ENCODE measurements around the gene SNRNP25.

The SNRNP25 gene

DNA sequence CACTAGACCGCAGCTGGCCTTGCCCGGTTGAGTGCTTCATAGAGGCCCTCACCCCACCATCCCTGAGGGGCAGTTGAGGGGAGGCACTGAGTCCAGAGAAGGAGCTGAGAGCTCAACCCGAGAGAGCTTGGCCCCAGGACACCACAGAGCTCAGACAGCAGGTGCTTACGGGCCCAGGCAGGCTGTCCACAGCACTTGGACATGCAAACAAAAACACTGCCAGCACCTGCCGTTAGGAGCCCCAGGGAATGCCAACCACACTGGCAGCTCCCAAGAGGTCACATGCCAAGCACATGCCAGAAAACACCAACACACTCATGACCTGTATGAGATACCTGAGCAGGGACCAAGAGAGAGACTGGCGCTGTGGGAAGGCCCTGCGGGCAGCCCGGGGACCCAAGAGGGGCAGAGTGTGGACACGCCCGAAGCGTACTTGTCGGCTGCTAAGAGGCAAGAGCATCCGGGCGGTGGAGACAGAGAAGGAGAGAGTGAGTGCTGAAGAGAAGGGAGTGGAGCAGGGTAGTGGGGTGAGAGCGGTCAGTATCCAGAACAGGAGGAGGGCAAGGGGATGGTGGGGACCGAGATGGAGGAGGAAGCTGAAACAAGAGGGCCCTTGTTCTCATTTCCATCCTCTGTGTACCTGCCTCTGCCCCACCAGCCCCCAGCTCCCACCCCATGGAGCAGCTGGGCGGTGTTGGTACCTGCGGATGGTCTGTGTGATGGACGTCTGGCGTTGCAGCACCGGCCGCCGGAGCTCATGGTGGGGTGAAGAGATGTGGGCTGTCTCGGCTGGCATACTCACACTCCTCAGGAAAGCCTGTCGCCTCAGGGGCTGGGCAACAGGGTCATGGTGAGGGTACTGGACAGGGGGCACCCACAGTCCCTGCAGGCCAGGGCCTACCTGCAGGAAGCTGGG is 10.6 kb downstream of the SNRNP25 start:
- DNase-seq: peak; percentile 39

DNA sequence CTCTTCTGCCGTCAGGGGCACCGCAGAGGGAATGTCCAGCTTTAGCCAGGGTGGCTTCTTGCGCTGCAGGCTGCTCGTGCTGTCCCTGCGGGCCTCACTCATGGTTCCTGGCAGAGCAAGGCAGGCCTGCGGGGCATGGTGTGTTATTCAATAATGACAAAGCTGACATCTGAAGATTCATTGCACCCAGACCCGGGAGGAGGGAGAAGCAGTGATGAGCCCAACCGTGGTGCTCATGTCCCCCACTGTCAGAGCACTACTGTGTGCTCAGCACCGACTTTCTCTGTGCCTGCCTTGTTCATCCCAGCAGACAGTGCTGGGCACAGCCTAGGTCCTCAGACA is 11.3 kb downstream of the SNRNP25 start:
- DNase-seq: no peak

DNA sequence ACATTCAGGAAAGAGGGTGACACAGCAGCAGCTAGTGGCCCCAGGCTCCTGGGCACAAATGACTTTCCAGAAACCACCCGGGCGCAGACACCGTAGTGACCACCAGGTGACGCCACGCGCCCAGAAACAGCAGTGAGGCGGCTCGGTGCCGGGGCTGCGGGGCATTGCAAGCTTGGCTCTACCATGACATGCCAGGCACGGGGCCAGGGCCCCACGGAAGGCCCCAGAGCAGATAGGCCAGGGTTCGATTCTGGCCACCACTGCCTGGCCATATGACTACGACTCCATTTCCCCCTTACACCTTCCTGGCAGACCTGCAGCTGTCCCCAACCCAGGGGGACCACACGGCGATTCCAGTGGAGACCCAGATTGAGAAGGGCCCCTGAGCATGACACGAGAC is 12.1 kb downstream of the SNRNP25 start:
- DNase-seq: peak; percentile 29

DNA sequence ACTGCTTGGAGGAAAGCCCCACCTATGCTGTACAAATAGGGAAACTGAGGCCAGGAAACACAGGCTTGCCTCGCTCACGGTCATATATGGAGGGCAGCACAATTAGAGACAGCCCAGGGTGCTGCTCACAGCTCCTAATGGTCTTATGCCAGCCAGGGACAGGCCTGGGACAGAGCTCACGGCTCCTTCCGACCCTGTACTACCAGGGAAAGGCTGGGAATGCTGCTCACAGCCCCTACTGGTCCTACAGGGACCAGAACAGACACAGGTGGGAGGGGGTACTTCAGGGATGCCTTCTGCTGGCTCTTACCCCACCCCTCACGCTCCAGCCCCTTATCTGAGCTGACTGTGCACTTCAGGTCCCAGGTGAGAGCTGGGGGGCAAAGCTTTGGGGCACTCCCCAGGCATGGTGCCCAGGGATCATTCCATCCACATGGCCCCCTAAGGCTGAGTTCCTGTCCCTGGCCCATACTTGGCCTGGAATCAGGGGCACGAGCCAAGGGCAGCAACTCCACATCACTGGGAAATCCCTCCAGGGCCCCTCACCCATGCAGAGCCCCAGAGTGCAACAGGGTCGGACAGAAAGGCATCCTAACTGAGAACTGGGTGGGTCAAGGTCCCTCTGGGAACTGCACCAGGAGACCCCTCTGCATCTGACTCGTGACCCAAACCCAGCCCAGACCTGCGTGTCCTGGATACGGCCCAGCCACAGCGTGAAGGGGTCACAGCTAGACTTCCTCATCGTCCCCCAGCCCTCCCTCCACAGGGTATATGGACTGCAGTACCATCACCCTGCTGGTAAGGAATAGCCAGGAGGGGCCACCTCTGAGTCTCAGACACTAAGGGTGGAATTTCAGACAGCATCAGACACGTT is 12.9 kb downstream of the SNRNP25 start:
- DNase-seq: no peak

DNA sequence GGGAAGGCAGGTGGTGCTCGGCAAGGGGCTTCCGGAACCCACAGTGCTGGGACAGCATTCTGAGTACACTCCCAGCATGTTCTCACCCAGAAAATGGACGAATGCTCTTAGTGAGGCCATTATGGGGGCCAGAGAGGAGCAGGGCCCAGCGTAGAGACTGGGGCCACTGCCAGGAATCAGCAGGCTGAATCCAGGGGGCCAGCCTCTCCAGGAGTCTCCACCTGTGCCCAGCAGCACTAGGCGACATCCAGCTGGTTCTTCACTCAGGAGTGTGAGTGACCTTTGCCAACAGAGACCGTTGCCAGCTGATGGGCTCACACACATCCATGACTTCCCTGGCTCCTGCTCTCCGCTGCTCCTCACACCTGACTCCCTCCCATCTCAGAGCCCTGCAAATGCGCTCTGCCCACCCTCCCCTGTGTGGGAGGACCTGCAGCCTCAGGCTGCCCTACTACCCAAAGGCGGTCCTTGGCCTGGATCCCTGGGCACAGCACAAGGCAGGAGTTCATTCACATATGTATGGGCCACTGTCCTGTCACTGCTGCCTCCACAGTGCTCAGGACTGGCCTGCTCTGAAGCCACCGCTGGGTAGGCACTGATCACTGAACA is 13.7 kb downstream of the SNRNP25 start:
- DNase-seq: peak; percentile 30

DNA sequence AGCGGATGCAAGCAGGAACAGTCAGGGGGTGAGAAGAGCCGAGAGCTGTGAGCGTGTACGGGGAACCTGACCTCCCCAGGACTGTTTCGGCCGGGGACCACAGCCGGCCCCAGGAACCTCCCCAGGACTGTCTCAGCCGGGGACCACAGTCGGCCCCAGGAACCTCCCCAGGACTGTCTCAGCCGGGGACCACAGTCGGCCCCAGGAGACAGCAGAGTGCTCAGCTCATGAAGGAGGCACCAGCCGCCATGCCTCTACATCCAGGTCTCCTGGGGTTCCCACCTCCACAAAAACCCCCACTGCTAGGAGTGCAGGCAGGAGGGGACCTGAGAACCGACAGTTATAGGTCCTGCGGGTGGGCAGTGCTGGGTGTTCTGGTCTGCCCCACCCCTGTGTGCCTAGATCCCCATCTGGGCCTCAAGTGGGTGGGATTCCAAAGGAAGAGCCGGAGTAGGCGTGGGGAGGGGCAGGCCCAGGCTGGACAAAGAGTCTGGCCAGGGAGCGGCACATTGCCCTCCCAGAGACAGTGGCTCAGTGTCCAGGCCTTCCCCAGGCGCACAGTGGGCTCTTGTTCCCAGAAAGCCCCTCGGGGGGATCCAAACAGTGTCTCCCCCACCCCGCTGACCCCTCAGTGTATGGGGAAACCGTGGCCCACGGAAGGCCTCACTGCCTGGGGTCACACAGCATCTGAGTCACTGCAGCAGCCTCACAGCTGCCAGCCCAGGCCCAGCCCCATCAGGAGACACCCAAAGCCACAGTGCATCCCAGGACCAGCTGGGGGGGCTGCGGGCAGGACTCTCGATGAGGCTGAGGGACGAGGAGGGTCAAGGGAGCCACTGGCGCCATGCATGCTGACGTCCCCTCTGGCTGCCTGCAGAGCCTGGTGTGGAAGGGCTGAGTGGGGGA is 14.5 kb downstream of the SNRNP25 start:
- no peak for DNase-seq

DNA sequence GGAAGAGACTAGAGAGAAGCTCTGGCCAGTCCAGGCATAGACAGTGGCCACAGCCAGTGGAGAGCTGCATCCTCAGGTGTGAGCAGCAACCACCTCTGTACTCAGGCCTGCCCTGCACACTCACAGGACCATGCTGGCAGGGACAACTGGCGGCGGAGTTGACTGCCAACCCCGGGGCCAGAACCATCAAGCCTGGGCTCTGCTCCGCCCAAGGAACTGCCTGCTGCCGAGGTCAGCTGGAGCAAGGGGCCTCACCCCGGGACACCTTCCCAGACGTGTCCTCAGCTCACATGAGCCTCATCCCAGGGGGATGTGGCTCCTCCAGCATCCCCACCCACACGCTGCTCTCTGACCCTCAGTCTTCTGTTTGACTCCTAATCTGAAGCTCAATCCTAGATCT is 15.6 kb downstream of the SNRNP25 start:
- no peak for DNase-seq

DNA sequence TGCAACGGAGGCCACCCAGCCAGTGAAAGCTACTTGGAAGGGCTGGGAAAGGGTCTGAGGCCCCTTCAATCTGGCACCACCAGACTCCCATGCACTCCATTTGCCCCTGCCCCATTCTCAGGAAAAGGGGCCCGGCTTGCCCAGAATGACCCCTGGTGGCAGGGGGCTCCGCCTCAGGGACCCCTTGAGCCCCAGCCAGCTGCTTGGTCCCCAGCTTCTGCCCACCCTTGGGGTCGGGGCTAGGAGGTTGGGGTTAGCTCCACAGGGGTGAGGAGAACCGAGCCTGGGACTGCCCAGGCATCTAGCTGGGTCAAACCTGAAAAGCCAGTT is 17.5 kb downstream of the SNRNP25 start:
- no peak for DNase-seq

DNA sequence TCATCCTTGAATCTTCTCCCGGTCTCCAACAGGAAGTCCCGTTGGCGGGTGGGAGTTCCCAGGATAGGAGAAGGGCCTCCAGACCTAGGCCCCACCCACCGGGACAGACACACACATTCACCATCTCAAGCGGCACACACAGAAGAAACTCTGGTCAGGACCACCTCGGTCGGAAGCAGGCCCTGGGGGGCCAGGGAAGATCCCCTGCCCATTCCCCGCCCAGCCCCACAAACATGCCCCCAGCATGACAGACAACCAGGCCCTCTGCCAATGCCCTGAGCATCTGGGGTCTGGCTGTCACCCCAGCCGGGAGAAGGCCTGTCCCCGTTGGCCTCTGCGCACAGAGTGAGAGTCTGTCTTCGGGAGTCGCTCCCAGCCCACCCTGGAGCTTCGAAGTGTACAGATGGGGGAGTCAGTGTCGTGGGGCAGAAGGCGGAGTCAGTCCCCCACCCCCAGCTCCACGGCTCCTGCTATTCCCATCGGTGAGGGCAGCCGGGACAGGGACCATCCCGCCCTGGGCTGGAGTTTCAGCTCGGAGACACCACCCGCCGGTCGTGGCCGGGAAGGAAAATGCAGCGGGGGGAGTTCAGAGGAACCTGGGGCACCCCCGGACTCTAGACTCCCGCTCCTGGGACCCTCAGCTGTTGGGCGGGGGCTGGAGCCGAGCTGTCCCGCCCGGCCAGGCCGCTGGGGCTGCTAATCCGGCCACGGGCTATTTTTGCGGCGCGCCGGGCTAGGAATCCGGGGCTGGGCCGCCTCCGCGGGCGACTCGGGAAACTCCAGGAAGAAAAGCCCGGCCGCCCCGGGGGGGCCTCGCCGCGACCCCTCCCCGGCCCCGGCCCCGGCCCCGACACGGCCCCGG is 18.1 kb downstream of the SNRNP25 start:
- no peak for DNase-seq

DNA sequence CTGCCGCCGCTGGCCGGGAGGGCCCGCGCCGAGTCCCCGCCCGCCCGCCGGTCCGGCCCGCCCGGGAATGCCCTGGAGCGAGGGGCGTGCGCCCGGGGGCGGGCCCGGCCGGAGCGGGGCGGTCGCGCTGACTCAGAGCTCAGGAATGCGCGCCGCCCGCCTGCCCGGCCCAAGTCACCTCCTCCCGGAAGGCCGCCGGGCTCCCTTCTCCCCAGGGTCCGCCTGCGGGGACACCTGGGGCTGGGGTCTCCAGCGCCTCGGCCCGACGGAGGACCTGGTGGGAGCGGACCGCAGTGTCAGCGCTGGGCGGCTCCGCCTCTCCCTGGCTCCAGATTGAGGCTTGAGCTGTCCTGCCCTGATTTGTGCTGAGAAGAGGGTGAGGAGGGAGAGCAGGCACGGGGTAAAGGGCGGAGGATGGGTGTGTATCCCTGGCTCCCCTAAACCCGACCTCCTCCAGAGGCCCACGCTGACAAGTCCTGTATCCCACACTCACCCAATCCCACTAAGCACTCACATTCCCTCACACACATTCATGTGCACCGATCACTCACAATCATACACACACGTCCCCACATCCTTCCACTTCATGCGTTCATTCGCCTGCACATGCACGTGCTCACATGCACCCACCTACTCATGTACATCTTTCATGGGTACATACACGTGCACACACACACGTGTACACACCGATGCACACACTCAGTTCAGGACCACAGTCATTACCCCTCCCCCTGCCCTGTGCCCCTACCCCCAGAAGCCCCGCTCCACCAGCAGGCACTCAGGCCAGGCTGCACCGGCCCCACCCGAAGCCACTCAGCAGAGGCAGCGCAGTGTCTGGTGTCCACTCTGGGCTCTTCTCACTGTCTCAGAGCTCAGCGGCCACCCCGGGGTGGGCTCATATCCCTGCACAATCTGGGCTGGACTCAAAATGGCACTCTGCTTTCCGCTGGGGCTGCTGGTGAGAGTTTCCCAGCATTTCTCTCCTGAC is 19.2 kb downstream of the SNRNP25 start, which contains the start of gene RHBDF1:
Gene RHBDF1 (minus strand): TSS at position 71 of the 988 bp plus-strand sequence. CDS start 7,616 bp downstream, outside the sequence.
- no peak for DNase-seq

DNA sequence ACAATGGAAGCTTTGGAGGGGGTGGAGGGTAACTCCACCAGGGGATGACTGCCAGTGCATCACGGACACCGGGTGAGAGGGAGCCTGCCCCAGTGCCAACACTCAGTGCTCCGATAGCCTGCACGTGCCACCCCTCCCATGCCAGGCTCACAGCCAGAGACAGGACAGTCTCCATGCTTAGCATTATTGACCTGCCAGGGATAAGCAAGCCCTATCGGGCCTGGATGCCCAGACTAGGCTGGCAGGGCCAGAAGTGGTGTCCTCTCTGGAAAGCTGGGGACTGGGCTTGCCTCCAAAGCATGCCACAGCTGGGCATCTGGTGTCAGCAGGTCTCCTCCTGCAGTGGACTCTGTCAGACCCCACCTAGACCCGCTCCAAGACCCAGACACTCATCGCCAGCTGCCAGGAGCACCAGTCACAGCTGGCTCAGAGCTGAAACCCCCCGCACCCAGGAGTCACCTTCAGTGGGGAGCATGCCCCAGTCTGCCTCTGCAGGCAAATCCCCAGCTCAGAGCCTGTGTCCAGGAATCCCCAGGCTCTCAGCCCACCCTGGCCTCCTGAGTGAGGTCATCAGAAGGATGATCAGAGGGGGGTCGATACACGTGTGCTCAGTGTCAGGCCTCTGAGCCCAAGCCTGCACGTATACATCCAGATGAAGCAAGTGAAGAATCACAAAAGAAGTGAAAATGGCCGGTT is 20.6 kb downstream of the SNRNP25 start:
- DNase-seq: no peak

DNA sequence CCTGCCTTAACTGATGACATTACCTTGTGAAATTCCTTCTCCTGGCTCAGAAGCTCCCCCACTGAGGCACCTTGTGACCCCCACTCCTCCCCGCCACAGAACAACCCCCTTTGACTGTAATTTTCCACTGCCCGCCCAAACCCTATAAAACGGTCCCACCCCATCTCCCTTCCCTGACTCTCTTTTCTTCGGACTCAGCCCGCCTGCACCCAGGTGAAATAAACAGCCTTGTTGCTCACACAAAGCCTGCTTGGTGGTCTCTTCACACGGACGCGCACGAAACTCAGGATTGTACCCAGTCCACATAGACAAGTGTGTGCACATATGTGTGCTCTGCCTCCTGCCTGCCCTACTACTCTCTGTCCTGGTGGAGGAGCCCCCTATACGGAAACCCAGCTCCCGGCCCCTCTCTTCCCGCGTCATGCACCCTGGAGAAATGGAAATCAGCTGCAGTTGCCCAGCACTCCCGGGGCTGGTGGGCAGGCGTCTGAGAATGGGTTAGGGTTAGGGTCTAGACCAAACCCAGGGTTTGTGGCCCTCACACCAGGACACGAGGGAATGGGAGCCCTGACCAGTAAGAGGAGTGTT is 21.2 kb downstream of the SNRNP25 start:
- no peak for DNase-seq

DNA sequence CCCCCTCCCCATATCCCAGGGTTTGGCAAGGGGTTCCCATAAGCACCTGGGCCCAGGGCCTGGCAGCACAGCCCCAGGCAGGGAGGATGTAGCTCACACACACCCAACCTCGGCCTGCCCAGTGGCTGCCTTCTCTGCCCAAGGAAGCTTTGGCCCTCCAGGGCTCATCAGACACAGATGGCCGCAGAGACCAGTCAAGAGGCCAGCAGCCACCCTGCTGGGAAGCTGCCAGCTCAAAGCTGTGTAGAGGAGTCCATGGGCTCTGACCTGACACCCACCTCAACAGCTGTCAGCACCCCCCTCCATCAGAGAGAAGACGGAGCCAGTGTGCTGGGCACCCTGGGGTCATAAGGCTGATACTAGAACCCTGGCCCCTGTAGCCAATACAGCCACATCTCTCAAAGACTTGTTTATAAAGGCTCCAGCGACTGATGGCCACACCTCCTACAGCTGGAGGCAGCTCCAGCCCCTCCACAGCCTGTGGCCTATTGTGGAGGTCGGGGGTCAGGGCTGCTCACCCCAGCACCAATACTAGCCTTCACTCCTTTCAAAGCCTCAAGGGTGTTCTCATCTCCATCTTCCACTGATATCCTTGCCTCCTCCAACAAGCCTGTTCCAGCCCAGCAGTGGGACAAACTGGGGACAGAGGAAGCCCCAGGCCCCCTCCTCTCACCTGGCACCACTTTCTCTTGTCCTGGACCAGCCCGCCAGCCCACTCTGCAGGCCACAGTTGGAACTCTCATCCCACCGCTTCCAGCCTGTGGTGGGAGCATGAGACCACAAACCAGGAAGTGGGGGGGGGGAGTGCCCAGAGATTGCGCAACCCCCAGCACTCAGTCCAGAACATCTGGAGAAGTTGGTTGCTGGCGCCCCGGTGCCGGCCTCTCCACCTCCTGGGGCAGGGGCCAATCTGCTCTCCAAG is 22.2 kb downstream of the SNRNP25 start:
- no peak for DNase-seq

DNA sequence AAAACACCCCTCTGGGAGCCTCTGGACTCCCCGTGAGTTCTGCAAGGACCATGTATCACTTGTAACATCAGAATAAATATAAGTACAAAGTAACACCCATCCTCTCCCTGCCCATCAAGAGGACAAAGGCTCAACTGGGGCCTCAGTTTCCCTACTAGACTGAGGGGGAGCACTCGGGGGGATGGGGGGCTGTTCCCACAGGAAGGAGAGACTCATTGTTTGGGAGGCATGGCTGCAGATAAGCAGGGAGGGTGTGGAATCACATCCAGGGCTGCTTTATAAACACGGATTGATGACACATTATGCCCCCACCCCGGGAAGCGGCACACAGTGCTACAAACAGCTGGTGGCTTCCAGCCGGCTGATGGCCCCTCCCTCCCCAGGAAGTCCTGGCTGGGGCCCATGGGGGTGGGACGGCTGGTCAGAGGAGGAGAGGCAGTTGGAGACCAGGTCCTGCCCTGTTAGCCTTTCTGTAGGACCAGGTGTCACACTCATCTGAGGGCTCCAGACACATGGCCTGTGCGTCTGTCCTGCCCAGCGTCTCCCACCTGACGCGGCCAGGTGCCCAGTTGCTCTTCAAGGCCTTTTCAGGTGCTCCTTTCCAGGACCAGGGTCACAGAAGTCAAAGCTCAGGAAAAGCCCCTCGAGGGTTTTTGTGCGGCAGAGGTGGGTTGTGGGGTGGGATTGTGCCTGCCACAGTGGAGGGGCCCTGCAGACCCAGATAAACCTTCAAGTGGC is 23.1 kb downstream of the SNRNP25 start:
- DNase-seq: no peak

DNA sequence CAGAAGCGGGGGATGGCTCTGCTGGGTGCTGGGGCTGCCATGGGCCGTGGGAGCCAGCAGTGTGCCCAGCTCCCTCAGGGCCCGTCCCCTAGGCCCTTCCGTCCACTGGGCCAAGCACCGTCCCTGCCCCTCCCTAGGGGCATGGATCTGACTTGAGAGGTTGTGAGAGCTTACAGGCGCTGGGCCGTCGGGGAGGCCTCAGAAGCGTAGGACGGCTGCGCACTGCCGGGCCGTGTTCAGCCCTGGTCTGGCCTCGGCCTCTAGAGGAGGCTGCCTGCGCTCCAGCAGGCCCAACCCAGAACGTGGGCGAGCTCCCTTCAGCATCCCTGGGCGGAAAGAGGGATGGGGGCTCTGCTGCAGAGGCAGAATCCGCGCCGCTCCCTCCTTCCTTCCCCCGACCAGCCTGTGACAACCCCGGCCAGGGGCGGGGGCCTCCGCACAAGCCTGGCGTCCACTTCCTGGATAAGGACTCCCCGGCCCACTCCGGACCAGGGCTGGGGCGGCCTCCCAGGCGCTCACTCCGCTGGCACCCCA is 23.7 kb downstream of the SNRNP25 start:
- no peak for DNase-seq

DNA sequence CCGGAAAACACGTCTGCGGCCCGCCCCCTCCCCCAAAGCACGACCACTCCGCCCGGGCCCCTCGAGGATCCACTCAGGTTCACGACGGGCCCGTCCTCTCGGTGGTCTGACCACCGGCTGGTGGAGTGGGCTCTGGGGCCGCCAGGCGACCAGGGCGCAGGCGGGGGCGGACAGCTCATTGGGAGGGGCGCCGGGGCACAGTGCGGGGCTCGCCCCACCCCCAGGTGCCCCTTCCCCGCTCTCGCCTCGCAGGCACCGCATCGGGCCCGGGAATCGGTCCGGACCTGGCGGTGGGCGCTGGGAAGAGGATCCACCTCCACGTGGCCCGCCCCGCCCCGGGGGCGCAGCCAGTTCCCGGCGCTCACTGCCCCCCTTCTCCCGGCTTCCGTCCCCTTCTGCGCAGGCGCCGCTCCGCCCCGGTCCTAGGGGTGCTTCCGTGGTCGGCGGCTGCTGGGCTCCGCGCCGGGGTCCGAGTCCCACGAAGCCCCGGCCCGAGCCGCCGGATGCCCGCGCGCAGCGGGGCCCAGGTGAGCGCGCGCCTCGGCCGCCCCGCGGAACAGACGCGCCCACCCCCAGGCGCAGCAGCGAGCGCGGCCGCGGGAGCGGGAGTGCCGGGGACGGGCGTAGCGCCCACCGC is 24.3 kb downstream of the SNRNP25 start, which contains the start of gene MPG:
Gene MPG (plus strand): TSS at position 419 of the 637 bp plus-strand sequence. CDS start 85 bp downstream, at position 504.
- DNase-seq: peak; percentile 21

Measured in NCI-H2029 treated with DMSO at 0.1 percent for 48 hours (cell line).